ENCODE measurements around the gene SHCBP1.

Gene SHCBP1

GRCh38 chr16:46621006-46621933 lies at the start of gene SHCBP1:
Gene SHCBP1 (minus strand): TSS chr16:46621379. CDS start chr16:46621359, 20 bp downstream.
- TF ChIP-seq CTCF (IDR thresholded peaks at IDR 0.05; ENCODE audit: extremely low read depth, insufficient read depth, missing control alignments): no peak
- DNase-seq (ENCODE audit: low spot score): peak; percentile 93
- in situ Hi-C loops (cut with MboI; ENCODE audit: low pct_unique_long_range_greater_than_20kb, low sequenced_read_pairs, unreplicated experiment): no loop called here

DNA sequence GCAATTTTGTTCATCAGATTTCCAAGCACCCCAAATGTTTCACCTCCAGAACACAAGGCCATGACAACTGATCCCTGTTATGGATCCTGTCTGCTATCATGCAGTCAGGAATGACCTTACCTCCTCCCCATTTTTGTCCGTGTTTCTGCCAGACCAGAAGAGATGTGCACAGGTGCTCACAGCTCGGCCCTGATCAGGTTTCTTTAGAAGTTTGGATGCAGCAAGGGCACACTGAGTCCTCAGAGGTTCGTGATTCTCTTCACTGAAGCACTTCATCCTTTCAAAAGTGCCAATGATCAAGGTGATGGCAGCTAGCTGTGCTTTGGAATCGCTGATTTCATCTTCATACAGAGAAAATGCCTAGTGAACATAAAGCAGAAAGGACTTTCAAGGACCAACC lies 40.9 kb upstream of the SHCBP1 start:
- DNase-seq (ENCODE audit: low spot score): no peak
- TF ChIP-seq CTCF (IDR thresholded peaks at IDR 0.05; ENCODE audit: extremely low read depth, insufficient read depth, missing control alignments): no peak
- in situ Hi-C loops (cut with MboI; ENCODE audit: low pct_unique_long_range_greater_than_20kb, low sequenced_read_pairs, unreplicated experiment): no loop called here

- in situ Hi-C loops (cut with MboI; ENCODE audit: low pct_unique_long_range_greater_than_20kb, low sequenced_read_pairs, unreplicated experiment): no loop called here
- peak; percentile 54 for DNase-seq (ENCODE audit: low spot score)
- TF ChIP-seq CTCF (IDR thresholded peaks at IDR 0.05; ENCODE audit: extremely low read depth, insufficient read depth, missing control alignments): peak; percentile 3
These were observed 37.7 kb upstream of the SHCBP1 start for GRCh38 chr16:46658925-46659324.

- DNase-seq (ENCODE audit: low spot score): no peak
- no peak for TF ChIP-seq CTCF (IDR thresholded peaks at IDR 0.05; ENCODE audit: extremely low read depth, insufficient read depth, missing control alignments)
- in situ Hi-C loops (cut with MboI; ENCODE audit: low pct_unique_long_range_greater_than_20kb, low sequenced_read_pairs, unreplicated experiment): no loop called here
These were observed 30.1 kb upstream of the SHCBP1 start for GRCh38 chr16:46651305-46651704.

- DNase-seq (ENCODE audit: low spot score): no peak
- in situ Hi-C loops (cut with MboI; ENCODE audit: low pct_unique_long_range_greater_than_20kb, low sequenced_read_pairs, unreplicated experiment): no loop called here
- TF ChIP-seq CTCF (IDR thresholded peaks at IDR 0.05; ENCODE audit: extremely low read depth, insufficient read depth, missing control alignments): no peak
These were observed 29.1 kb upstream of the SHCBP1 start for GRCh38 chr16:46650254-46650623.

- no peak for DNase-seq (ENCODE audit: low spot score)
- TF ChIP-seq CTCF (IDR thresholded peaks at IDR 0.05; ENCODE audit: extremely low read depth, insufficient read depth, missing control alignments): no peak
- in situ Hi-C loops (cut with MboI; ENCODE audit: low pct_unique_long_range_greater_than_20kb, low sequenced_read_pairs, unreplicated experiment): no loop called here
These were observed 28.5 kb upstream of the SHCBP1 start for GRCh38 chr16:46649588-46650253.
